Measurements from ENCODE around the gene CIRBP. TPM values are rescaled to one million over a fixed set of nuclear protein-coding genes. Genes with fewer than 3 reads are reported as not detected.

The CIRBP gene
- polyA plus RNA-seq, 1 of the 3 experiments (the other 2 are of a cell fraction): 762 TPM

GRCh38 chr19:1277061-1277460 is 7.9 kb downstream of the CIRBP start:
- Histone ChIP-seq H3K4me1 (ENCODE audit: control insufficient read depth in 1 of 2, insufficient read depth in 2 of 2, low read depth in 1 of 2, low read length in 1 of 2) (peaks cover 14 to 26% of the 10 kb centered on the region in 2 experiments; a peak in 1 of 4 replicates), H4K20me1 (ENCODE audit: insufficient read depth) (peaks cover 33% of the 10 kb centered on the region), H3K4me3 (ENCODE audit: low read depth in 2 of 2, low read length in 1 of 2) (no peak overlapping the region), H3K27me3 (ENCODE audit: insufficient read depth) (no peaks in the 10 kb centered on the region), H2AFZ (ENCODE audit: low read depth) (no peak overlapping the region), H3K9ac (no peak overlapping the region), H3F3A (replicated peaks; ENCODE audit: insufficient read depth) (peaks cover 46% of the 10 kb centered on the region), H3K4me2 (peak overlapping the region; percentile 100), H3K36me3 (replicated peaks in 1 of 2; ENCODE audit: control insufficient read depth in 1 of 2, insufficient read depth in 2 of 2, low read length in 1 of 2) (peaks cover 35 to 47% of the 10 kb centered on the region in 2 experiments), H3K27ac (ENCODE audit: low read depth in 2 of 2, low read length in 1 of 2) (no peak overlapping the region), H3K79me2 (ENCODE audit: insufficient read depth) (peaks cover 44% of the 10 kb centered on the region), H3K9me2 (no peaks in the 10 kb centered on the region), H3K9me3 (no peaks in the 10 kb centered on the region)
- DNase-seq: no peak
- 93% methylated on average over 5 of the region's 15 CpGs for WGBS (ENCODE audit: low lambda C conversion rate)
- POLR2A ChIA-PET: interaction anchor here (0.7 to 1.5 kb wide), 3 partner anchors 33 to 194 kb away, joined by 3 to 5 read pairs (median 3); no protein-coding TSS in a partner anchor
- TF ChIP-seq PBX3 (IDR thresholded peaks at IDR 0.05) (no peak), SMC3 (IDR thresholded peaks at IDR 0.05; ENCODE audit: low read depth, low read length) (no peak), GATA2 (CRISPR knock-in tag; IDR thresholded peaks at IDR 0.05) (no peak), RXRA (IDR thresholded peaks at IDR 0.05; ENCODE audit: borderline replicate concordance, low read depth) (no peak), CHD2 (IDR thresholded peaks at IDR 0.05; ENCODE audit: low read length, partially characterized antibody) (no peak), RCOR1 (IDR thresholded peaks at IDR 0.05; ENCODE audit: low read length) (no peak), ZBTB33 (IDR thresholded peaks at IDR 0.05; ENCODE audit: borderline replicate concordance, low read depth) (no peak), EP300 (IDR thresholded peaks at IDR 0.05; ENCODE audit: borderline replicate concordance in 1 of 2, low read depth in 1 of 2, low read length in 1 of 2) (no peak), FOXM1 (IDR thresholded peaks at IDR 0.05; ENCODE audit: low read depth) (no peak)
- TF ChIP-seq, protein P1, sequence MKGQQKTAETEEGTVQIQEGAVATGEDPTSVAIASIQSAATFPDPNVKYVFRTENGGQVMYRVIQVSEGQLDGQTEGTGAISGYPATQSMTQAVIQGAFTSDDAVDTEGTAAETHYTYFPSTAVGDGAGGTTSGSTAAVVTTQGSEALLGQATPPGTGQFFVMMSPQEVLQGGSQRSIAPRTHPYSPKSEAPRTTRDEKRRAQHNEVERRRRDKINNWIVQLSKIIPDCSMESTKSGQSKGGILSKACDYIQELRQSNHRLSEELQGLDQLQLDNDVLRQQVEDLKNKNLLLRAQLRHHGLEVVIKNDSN (IDR thresholded peaks at IDR 0.05; ENCODE audit: borderline replicate concordance, low read depth): no peak
- CTCF ChIA-PET: interaction anchor here (0.7 to 3.4 kb wide), 6 partner anchors 11 to 125 kb away, joined by 3 to 18 read pairs (median 3); partner anchors contain the start of gene NDUFS7

DNA sequence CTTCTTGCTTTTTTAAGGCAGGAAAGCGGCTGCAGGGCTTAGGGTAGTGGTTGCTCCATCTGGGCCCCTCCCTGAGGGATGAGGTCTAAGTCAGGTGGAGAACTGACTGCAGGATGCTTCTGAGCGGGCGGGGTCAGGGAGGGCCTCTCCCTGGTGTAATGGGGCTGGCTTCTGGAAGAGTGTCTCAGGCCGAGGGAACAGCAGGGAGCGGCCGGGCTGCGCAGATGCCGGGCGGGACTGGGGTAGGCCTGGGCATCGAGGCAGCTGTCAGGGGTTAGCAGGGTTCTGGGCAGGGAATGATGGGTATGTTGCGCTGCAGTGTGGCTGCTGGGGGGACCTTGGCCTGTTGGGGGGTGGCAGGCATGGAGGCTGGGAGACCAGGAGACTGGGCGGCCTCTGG is 8.9 kb downstream of the CIRBP start:
- ChIA-PET POLR2A (interaction anchor here (0.8 to 1.5 kb wide), 2 partner anchors 34 to 193 kb away, joined by 3 to 5 read pairs; no protein-coding TSS in a partner anchor), CTCF (interaction anchor here (0.8 to 3.5 kb wide), 9 partner anchors 10 to 167 kb away, joined by 3 to 26 read pairs (median 12); partner anchors contain the start of genes CIRBP and NDUFS7)
- Histone ChIP-seq H3K9ac (no peak overlapping the region), H3K4me3 (ENCODE audit: low read depth in 2 of 2, low read length in 1 of 2) (no peak overlapping the region), H3K9me2 (no peaks in the 10 kb centered on the region), H3K4me1 (ENCODE audit: control insufficient read depth in 1 of 2, insufficient read depth in 2 of 2, low read depth in 1 of 2, low read length in 1 of 2) (peaks cover 11 to 26% of the 10 kb centered on the region in 2 experiments; a peak in 1 of 4 replicates), H3K27me3 (ENCODE audit: insufficient read depth) (no peaks in the 10 kb centered on the region), H3K79me2 (ENCODE audit: insufficient read depth) (peaks cover 34% of the 10 kb centered on the region), H3K36me3 (replicated peaks in 1 of 2; ENCODE audit: control insufficient read depth in 1 of 2, insufficient read depth in 2 of 2, low read length in 1 of 2) (peaks cover 25 to 37% of the 10 kb centered on the region in 2 experiments), H3K9me3 (no peaks in the 10 kb centered on the region), H3F3A (replicated peaks; ENCODE audit: insufficient read depth) (peaks cover 36% of the 10 kb centered on the region), H3K27ac (ENCODE audit: low read depth in 2 of 2, low read length in 1 of 2) (no peak overlapping the region), H2AFZ (ENCODE audit: low read depth) (no peak overlapping the region), H3K4me2 (no peak overlapping the region), H4K20me1 (ENCODE audit: insufficient read depth) (peaks cover 24% of the 10 kb centered on the region)
- DNase-seq: no peak
- 89% methylated on average over 9 of the region's 12 CpGs for WGBS (ENCODE audit: low lambda C conversion rate)
- no peak for TF ChIP-seq ZBTB33 (IDR thresholded peaks at IDR 0.05; ENCODE audit: borderline replicate concordance, low read depth)
- TF ChIP-seq, protein P2, sequence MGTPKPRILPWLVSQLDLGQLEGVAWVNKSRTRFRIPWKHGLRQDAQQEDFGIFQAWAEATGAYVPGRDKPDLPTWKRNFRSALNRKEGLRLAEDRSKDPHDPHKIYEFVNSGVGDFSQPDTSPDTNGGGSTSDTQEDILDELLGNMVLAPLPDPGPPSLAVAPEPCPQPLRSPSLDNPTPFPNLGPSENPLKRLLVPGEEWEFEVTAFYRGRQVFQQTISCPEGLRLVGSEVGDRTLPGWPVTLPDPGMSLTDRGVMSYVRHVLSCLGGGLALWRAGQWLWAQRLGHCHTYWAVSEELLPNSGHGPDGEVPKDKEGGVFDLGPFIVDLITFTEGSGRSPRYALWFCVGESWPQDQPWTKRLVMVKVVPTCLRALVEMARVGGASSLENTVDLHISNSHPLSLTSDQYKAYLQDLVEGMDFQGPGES (IDR thresholded peaks at IDR 0.05; ENCODE audit: low read depth, low read length): no peak
- TF ChIP-seq PBX3 (IDR thresholded peaks at IDR 0.05): no peak
- no peak for TF ChIP-seq CHD2 (IDR thresholded peaks at IDR 0.05; ENCODE audit: low read length, partially characterized antibody)
- no peak for TF ChIP-seq RCOR1 (IDR thresholded peaks at IDR 0.05; ENCODE audit: low read length)
- no peak for TF ChIP-seq GABPA (IDR thresholded peaks at IDR 0.05; ENCODE audit: low read depth)
- TF ChIP-seq, protein P3, sequence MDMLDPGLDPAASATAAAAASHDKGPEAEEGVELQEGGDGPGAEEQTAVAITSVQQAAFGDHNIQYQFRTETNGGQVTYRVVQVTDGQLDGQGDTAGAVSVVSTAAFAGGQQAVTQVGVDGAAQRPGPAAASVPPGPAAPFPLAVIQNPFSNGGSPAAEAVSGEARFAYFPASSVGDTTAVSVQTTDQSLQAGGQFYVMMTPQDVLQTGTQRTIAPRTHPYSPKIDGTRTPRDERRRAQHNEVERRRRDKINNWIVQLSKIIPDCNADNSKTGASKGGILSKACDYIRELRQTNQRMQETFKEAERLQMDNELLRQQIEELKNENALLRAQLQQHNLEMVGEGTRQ (IDR thresholded peaks at IDR 0.05; ENCODE audit: borderline replicate concordance, low read depth, low read length): no peak
- TF ChIP-seq, protein P1 (IDR thresholded peaks at IDR 0.05; ENCODE audit: borderline replicate concordance, low read depth): no peak
- TF ChIP-seq RFX5 (IDR thresholded peaks at IDR 0.05; ENCODE audit: low read length): no peak
